ENCODE data around the gene CELF3. TPM values are rescaled to one million over a fixed set of nuclear protein-coding genes. Genes with fewer than 3 reads are reported as not detected.

Gene CELF3
- total RNA-seq: not detected in 2 replicates

DNA sequence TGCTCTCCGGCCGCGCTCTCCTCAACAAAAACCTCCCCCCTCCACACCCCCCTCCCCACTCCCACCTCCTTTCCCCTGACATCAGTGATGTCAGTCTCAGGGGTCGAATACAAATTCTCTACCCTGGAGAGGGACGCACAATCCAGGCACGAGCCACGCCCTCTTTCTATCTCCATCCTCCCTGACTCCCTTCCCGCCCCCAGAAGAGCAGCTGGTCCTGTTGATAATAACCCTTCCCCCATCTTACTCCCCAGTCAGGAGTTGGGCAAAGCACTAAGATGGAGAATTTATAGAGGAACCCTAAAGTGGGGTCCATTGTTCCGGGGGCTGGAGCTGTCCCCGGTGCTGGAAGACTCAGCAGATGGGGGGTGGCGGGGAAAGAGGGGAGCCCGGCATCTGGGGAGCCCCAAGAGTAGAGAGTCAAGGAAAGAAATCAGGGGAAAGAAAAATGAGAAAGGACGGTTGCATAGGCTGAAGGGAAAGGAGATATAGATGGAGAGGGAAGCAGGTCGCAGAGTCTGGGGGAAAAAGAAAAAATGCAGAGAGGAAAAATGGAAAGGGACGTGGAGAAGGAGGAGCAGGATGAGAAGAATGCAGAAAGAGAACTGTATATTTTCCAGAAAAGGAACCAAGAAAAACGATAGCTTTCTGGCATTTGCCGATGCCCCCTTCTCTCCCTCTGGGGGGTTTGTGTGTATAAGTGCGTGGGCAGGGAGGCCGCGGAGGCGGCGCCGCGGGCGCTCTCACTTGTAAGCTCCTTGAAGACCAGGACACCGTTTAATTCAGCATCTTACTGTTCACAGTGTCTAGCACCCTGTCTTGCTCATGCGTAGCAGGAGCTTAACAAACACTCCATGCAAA lies at the start of gene CELF3:
Gene CELF3 (minus strand): TSS at position 33 of the 861 bp plus-strand sequence. CDS start 783 bp downstream, outside the sequence.
- DNase-seq (ENCODE audit: low read depth): no peak
- H3K4me3 ChIP-seq (ENCODE audit: low read depth, low read length): no peak within 1 kb of the TSS
- TF ChIP-seq, protein P1, sequence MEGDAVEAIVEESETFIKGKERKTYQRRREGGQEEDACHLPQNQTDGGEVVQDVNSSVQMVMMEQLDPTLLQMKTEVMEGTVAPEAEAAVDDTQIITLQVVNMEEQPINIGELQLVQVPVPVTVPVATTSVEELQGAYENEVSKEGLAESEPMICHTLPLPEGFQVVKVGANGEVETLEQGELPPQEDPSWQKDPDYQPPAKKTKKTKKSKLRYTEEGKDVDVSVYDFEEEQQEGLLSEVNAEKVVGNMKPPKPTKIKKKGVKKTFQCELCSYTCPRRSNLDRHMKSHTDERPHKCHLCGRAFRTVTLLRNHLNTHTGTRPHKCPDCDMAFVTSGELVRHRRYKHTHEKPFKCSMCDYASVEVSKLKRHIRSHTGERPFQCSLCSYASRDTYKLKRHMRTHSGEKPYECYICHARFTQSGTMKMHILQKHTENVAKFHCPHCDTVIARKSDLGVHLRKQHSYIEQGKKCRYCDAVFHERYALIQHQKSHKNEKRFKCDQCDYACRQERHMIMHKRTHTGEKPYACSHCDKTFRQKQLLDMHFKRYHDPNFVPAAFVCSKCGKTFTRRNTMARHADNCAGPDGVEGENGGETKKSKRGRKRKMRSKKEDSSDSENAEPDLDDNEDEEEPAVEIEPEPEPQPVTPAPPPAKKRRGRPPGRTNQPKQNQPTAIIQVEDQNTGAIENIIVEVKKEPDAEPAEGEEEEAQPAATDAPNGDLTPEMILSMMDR (conservative IDR thresholded peaks at IDR 0.05; ENCODE audit: low read depth, low read length): no peak

DNA sequence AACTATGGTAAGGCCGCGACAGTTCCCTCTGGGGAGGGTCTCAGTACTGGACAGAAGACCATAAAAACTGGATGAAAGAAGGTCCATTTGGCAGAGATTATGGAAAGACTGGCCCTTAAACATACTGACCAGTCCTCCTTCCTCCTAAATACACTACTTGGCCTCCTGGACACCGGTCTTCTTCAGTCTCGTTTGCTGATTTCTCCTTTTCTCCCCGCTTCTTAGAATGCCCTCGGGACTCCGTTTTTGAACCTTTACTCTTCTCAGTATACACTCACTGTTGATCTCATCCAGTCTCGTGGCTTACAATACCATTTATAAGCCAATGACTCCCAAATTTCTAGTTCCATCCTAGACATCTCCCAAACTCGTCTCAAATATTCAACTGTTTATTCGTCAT lies 47.4 kb upstream of the CELF3 start:
- no peak for DNase-seq (ENCODE audit: low read depth)
- H3K4me3 ChIP-seq (ENCODE audit: low read depth, low read length): peak overlapping the region; percentile 75
- TF ChIP-seq, protein P1 (conservative IDR thresholded peaks at IDR 0.05; ENCODE audit: low read depth, low read length): no peak

DNA sequence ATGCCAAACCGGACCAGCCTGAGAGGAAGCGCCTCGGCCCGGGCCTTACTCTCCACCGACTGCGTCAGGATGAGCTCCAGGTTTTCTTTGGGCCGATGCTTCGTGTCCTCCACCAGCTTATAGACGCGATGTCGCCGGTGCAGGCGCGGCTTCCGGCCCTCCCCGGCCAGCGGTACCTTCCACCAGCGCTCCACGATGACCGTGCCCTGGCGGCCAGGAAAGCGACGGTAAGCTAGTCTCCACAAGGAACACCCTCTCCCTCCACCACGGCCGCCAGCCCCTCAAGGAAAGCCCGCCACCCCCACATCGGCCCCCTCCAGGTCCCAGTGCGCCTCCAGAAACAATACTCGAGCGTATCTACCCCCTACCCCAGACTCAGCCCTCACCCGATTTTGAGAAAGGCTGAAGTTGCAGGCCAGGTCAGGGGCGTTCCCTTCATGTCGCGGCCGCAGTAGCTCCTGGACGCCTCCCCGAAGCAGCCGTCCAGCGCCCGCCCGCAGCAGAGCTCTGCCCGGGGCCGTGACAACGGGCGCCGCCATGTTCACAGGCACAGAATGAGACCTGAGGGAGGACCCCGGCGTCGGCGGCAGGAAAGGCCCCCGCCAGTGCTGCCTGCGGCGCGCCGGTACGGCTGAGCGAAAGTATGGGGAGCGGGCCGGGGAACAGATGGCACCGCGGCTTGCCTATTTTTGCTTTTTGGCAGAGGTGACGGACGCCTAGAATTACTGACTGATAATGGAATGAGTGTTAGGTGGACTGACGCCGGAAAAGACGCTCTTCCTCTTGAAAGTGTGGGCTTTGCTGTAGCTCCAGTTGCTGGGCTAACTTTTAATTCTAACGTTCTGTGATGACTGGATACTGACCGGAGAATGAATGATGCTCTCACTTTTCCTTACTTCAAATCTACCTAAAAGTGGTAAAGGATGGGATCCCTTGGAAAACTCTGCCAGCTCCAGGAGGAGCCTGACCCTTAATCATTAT lies 46.6 kb upstream of the CELF3 start, which contains the start of gene MRPL9:
Gene MRPL9 (minus strand): TSS at position 556 of the 981 bp plus-strand sequence. CDS start 17 bp downstream, at position 539.
- no peak for DNase-seq (ENCODE audit: low read depth)
- peak within 1 kb of the TSS; percentile 75 for H3K4me3 ChIP-seq (ENCODE audit: low read depth, low read length)
- TF ChIP-seq, protein P1 (conservative IDR thresholded peaks at IDR 0.05; ENCODE audit: low read depth, low read length): no peak

DNA sequence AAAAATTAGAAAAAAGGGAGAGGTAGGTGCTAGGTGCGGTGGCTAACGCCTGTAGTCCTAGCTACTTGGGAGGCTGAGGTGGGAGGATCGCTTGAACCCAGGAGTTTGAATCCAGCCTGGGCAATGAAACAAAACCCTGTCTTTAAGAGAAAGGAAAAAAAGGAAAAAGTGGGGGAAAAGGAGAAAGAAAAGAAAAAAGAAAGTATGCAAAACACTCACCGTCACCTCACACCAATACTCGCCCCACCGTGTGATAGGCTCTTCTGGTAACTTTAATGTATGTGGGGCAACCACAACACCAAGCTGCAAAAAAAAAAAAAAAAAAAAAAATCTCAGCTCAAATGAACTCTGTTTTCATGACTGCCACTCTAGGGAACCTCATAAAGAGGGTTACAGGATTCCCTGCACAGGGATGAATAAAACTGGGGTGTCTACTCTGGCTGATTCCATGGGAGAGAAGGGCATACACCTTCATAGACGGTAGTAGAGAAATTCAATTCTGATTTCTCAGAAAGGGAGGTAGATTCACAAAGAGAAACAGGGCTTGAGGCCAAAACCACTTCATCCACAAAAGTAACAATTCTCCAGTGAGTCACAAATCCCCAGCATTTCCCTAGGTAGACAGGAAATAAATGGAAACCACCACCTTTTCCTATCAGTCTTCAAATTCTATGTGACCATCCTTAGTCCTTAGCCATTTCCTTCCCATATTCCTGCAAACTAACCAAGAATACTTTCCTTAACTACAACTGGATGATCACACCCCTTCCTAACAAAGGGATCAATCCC lies 44.2 kb upstream of the CELF3 start:
- DNase-seq (ENCODE audit: low read depth): no peak
- no peak overlapping the region for H3K4me3 ChIP-seq (ENCODE audit: low read depth, low read length)
- TF ChIP-seq, protein P1 (conservative IDR thresholded peaks at IDR 0.05; ENCODE audit: low read depth, low read length): no peak

DNA sequence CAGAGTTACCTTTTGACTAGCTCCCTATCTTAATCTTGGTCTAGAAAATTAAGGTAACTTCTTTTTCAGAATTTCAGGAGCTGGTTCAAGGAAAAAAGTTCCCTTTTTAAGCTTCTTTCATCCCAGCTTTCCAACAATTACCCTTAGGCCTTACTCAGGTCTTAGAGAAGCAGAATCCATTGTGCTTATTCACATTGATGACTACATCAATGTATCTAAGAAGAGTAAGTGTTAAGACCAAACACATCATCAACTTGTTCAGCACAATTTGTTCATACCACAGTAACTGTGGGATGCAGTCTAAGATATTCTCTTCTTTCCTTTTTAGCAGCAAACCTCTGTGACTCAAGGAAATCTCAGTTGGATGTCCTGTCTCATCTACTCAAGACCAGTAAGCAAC lies 42.6 kb upstream of the CELF3 start:
- DNase-seq (ENCODE audit: low read depth): no peak
- TF ChIP-seq, protein P1 (conservative IDR thresholded peaks at IDR 0.05; ENCODE audit: low read depth, low read length): no peak
- no peak overlapping the region for H3K4me3 ChIP-seq (ENCODE audit: low read depth, low read length)

DNA sequence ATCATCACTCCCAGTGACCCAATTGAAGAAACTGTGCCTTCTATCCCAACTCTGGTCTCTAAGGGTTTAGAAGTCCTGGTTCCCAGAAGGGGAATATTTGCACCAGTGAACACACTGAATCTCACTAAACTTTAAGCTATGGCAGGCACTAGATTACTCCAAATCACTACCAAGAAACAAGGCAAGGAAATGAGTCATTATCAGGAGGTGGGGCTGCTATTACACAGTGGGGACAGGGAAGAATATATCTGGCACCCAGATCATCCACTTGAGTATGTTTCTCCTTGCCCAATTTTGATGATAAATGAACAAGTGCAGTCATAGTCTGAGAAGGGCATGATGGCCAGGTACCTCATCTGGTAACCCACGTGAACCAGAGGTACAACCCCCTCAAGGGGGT lies 39.7 kb upstream of the CELF3 start:
- TF ChIP-seq, protein P1 (conservative IDR thresholded peaks at IDR 0.05; ENCODE audit: low read depth, low read length): no peak
- no peak overlapping the region for H3K4me3 ChIP-seq (ENCODE audit: low read depth, low read length)
- DNase-seq (ENCODE audit: low read depth): peak; percentile 38
